ENCODE results near the gene GATAD2A. TPM values are rescaled to one million over a fixed set of nuclear protein-coding genes. Genes with fewer than 3 reads are reported as not detected.

The GATAD2A gene
- polyA plus RNA-seq, 3 donors, result 46.4 to 58.0 (median 54.2) TPM

GRCh38 chr19:19416280-19416679 lies 10.8 kb downstream of the GATAD2A start:
- no peak for DNase-seq (ENCODE audit: extremely low read depth in 1 of 11, low read depth in 9 of 11, low spot score in 4 of 11)

- DNase-seq (ENCODE audit: extremely low read depth in 1 of 11, low read depth in 9 of 11, low spot score in 4 of 11), result no peak
Observed at GRCh38 chr19:19417046-19417445, 11.6 kb downstream of the GATAD2A start.

GRCh38 chr19:19417628-19418245 lies 12.3 kb downstream of the GATAD2A start:
- DNase-seq (ENCODE audit: extremely low read depth in 1 of 11, low read depth in 9 of 11, low spot score in 4 of 11), result no peak

DNA sequence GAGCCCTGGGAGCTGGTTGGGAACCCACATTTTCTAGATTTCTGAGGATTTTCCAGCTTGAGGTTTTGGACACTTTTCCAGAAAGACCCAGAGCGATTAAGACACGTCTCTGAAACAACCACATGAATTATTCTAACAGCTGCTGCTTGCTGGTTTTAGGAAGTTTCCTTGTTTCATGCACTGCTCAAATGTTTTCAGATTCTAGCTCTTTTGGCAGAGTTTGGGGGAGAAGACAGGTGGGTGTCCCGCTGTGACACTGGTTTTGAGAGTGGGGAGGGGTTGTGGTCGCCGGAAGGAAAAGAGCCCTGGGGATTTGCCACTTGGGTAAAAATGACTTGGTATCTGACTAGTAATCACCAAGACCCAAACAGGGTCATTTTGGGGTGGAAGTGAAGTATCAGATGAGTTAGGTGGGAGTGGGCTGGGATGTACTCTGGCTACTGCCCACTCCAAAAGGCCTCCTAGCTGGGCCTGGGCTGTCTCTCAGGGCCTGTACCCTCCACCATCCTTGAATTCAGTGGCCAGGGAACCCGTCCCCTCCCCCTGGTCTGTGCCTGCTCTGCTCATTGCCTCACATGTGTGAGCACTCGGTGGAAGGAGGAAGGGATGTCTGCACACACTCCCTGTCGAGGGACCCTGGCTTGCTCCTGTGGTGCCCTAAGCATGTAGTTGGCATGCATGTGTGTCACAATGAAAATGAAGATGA lies 13.2 kb downstream of the GATAD2A start:
- DNase-seq (ENCODE audit: extremely low read depth in 1 of 11, low read depth in 9 of 11, low spot score in 4 of 11), result no peak

DNA sequence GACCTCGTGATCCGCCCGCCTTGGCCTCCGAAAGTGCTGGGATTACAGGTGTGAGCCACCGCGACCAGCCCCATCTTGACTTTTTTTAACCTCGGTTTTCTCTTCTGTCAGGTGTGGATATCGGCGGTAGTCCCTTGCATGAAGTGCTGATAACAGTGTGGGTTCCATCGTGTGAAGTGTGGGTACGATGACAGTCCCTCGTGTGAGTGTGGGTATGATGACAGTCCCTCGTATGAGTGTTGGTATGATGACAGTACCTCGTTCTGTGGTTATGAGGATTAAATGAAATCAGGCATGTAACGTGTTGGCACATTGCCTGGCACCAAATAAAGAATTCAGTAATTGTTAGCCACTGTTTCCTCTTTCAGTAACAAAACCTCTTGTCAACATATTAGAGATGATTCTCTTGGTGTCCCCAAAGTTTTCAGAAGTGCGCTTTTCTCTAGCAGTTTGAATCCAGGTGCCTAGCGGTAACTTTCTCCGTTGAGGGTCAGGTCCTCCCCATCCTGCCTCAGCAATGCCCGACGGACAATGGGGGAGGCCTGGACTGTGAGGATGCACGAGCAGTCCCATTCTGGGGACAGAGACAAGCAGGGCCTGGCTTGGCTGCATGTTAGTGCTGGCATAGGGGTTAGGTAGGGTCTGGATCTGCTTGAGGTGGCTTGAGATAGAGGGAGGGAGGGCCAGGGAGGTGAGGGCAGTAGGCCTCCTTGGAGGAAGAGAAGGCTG lies 15.3 kb downstream of the GATAD2A start:
- DNase-seq (ENCODE audit: extremely low read depth in 1 of 11, low read depth in 9 of 11, low spot score in 4 of 11), result no peak

DNA sequence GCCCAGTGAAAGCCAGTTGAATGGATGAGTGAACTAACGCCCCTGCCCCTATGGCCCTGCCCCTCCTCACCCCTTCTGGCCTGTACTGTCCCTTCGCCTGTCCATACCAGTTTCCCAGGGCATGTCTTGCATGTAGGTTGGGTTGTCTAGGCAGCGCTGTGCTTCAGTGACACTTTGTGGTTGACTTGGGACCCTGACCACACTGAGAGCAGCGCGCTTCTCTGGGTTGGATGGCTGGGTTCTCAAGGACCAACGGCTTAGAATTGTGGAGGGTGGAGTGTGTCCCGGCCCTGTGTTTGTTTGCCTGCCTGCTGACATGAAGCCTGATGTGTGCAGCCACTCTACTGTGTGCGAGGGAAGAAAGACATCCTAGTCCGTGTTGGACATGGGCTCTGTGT lies 15.8 kb downstream of the GATAD2A start:
- no peak for DNase-seq (ENCODE audit: extremely low read depth in 1 of 11, low read depth in 9 of 11, low spot score in 4 of 11)

DNA sequence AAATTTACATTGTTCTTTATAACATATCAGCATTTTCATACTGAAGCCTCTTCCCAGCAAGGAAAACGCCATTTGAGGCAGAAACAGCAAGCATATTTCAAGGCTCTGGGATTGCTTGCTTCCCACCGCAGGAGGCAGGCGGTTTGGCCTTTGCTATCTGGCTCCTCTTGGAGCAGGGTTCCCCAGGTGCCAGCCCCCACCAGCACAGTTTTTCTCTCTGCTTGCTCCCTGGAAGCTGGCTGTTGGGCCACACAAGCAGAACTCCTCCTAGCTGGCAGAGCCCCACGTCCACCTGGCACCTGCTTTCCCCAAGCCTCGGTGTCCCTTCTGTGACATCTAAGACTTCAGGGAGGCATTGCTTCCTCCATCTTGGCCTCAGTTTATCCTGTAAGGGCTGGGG lies 16.7 kb downstream of the GATAD2A start:
- no peak for DNase-seq (ENCODE audit: extremely low read depth in 1 of 11, low read depth in 9 of 11, low spot score in 4 of 11)

GRCh38 chr19:19423322-19423721 lies 17.8 kb downstream of the GATAD2A start:
- DNase-seq (ENCODE audit: extremely low read depth in 1 of 11, low read depth in 9 of 11, low spot score in 4 of 11), result no peak

DNA sequence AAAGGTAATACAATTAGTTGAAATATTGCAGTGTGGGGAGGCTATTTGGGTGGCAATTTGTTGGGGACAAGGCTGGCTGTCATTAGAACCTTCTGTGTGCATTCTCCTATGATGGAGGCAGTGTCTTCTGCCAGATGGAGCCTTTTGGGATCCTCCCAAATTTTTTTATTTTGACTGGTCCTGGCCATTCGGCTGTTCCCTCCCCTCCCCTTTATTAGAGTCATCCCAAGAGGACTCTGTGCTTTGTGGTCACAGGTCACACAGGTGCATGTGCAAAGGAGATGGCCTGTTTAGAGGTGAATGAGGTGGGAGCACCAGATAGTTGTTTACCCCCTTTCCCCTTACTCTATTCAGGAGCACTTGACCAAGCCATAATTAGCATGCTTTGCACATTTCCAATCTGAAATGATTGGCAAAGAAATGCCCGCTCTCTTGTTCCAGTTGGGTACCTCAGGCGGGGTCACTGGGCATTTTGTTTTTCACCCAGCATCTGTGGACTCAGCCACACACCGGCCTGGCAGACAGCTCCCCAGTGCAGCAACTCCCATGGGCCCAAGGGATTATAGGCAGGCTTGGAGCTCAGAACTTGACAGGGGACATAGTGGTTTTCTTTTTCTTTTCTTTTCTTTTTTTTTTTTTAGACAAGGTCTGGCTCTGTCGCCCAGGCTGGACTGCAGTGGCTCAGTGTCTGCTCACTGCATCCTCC lies 19.8 kb downstream of the GATAD2A start:
- no peak for DNase-seq (ENCODE audit: extremely low read depth in 1 of 11, low read depth in 9 of 11, low spot score in 4 of 11)

- no peak for DNase-seq (ENCODE audit: extremely low read depth in 1 of 11, low read depth in 9 of 11, low spot score in 4 of 11)
Observed at GRCh38 chr19:19426216-19426615, 20.7 kb downstream of the GATAD2A start.

GRCh38 chr19:19426799-19427198 lies 21.3 kb downstream of the GATAD2A start:
- no peak for DNase-seq (ENCODE audit: extremely low read depth in 1 of 11, low read depth in 9 of 11, low spot score in 4 of 11)

GRCh38 chr19:19427302-19427701 lies 21.8 kb downstream of the GATAD2A start:
- DNase-seq (ENCODE audit: extremely low read depth in 1 of 11, low read depth in 9 of 11, low spot score in 4 of 11), result no peak

GRCh38 chr19:19427944-19428343 lies 22.5 kb downstream of the GATAD2A start:
- no peak for DNase-seq (ENCODE audit: extremely low read depth in 1 of 11, low read depth in 9 of 11, low spot score in 4 of 11)

DNA sequence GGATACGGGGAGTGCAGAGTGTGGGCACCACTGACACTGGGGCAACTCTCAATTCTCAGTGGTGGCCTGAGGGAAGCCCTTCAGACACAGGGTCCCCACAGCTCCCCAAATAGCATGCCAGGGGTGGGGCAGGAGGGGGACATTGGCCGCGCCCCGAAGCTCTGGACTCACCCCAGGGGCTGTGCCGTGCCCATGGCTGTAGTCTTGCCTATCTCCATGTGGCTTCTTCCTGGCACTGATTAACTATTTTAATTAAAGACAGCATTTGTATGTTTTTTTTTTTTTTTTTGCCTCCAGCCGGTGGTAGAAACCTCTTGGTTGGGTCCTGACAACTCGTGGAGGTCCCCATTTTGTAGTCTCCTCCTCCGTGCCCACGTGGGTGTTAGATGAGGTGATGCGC lies 23.3 kb downstream of the GATAD2A start:
- DNase-seq (ENCODE audit: extremely low read depth in 1 of 11, low read depth in 9 of 11, low spot score in 4 of 11), result no peak

GRCh38 chr19:19429361-19429760 lies 23.9 kb downstream of the GATAD2A start:
- DNase-seq (ENCODE audit: extremely low read depth in 1 of 11, low read depth in 9 of 11, low spot score in 4 of 11), result no peak

- no peak for DNase-seq (ENCODE audit: extremely low read depth in 1 of 11, low read depth in 9 of 11, low spot score in 4 of 11)
Observed at GRCh38 chr19:19432732-19433131, 27.3 kb downstream of the GATAD2A start.

- no peak for DNase-seq (ENCODE audit: extremely low read depth in 1 of 11, low read depth in 9 of 11, low spot score in 4 of 11)
Observed at GRCh38 chr19:19433666-19434213, 28.3 kb downstream of the GATAD2A start.

DNA sequence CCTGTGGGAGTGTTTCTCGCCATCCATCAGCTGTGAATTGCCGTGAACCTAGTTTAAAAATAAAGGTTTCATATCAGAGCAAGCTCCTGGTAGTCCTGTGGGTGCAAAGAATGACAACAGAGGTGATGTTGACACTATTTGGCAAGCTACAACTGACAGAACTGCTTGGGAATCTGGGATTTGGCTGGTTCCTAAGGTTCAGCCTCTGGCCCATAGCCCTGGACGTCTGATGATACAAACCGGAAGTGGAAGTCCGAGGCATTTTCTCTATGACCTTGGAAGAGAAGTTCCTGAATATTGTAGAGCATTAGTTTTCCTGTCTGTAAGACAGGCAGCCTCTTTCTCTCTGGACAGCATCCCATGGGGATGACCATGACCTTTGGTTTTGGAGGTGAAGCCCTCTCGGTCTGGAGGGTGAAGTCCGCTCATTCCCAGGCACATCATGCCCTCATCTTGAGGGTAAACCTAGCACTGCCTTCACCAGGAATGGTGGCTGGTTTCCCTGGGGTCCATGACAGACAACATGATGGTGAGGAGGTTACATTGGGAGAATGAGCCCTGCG lies 29.1 kb downstream of the GATAD2A start:
- DNase-seq (ENCODE audit: extremely low read depth in 1 of 11, low read depth in 9 of 11, low spot score in 4 of 11), result no peak

DNA sequence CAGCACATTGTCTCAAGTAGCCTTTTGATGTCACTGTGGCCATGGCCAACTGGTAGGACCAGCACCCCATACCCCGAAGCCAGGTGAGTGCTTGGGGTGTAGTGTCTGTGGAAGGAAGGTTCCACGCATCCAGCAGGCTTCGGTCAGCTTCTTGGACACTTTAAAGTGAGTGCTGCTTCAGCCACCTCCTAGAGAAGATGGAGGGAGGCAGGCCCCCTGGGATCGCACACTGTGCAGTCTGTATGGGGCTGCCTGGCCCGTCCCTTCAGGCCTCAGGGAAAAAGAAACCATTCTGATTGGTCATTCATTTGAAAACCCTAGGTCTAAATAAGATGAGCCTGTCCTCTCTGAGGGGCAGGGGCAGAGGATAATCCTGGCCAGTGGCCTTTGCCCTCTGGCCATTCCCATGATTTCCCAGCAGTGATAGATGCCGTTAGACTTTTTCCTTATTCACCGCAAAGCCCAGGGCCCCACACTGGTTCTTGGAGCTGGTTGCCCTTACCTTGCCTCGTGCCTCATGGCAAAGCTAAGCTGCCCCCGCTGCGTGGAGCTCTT lies 30.7 kb downstream of the GATAD2A start:
- DNase-seq (ENCODE audit: extremely low read depth in 1 of 11, low read depth in 9 of 11, low spot score in 4 of 11), result no peak

Measured in renal cortex interstitium (tissue), 11 donors.